Measurements from ENCODE around the gene ZNF770.

GRCh38 chr15:34976743-34977142, 11.3 kb downstream of the ZNF770 start:
- no peak for TF ChIP-seq CTCF (conservative IDR thresholded peaks at IDR 0.05)
- TF ChIP-seq EZH2 (IDR thresholded peaks at IDR 0.05; ENCODE audit: low read depth): no peak

Data from PC-9 (cell line).